ENCODE measurements around the gene PTTG1IP. TPM values are rescaled to one million over a fixed set of nuclear protein-coding genes. Genes with fewer than 3 reads are reported as not detected.

Gene PTTG1IP
- total and polyA plus RNA-seq, 2 donors (not counting 1 experiment from before 2014, with no cell fraction given) = 30.7 to 58.6 TPM

GRCh38 chr21:44900559-44901251 is 27.2 kb upstream of the PTTG1IP start:
- no peak overlapping the region for H3K9ac ChIP-seq (ENCODE audit: low read length)
- 97% methylated on average over 27 of the region's 28 CpGs for WGBS (ENCODE audit: insufficient coverage)
- H3K4me1 ChIP-seq (ENCODE audit: control insufficient read depth in 2 of 2, insufficient read depth in 2 of 2, low read length in 2 of 2) = peaks cover 0 to 10% of the 10 kb centered on the region in 2 donors
- H3K9me3 ChIP-seq (ENCODE audit: control extremely low read depth in 1 of 3, control insufficient read depth in 2 of 3, insufficient read depth in 1 of 3, low read length in 2 of 3) = peaks cover 0 to 3% (median 0%) of the 10 kb centered on the region in 3 donors
- ChIA-PET POLR2A (no interaction called here), CTCF (interaction anchor here (1.4 kb wide), 1 partner anchor 8 kb away, joined by 4 read pairs; no protein-coding TSS in a partner anchor)
- DNase-seq (no peak), ATAC-seq (ENCODE audit: low read depth) (no peak)
- peaks cover 15% of the 10 kb centered on the region for H3K79me2 ChIP-seq (ENCODE audit: control insufficient read depth, insufficient read depth, low read length)
- TF ChIP-seq EZH2 (IDR thresholded peaks at IDR 0.05; ENCODE audit: borderline replicate concordance, insufficient read depth, low read depth, low read length, poor library complexity, severe bottlenecking) (no peak), CTCF (IDR thresholded peaks at IDR 0.05) (no peak)
- H3K27ac ChIP-seq (ENCODE audit: low read length in 2 of 2) = no peak overlapping the region
- no peak overlapping the region for H3K4me3 Mint-ChIP-seq
- H3K27me3 ChIP-seq (replicated peaks in 1 of 4; ENCODE audit: control extremely low read depth in 1 of 4, control insufficient read depth in 3 of 4, insufficient read depth in 4 of 4, low read length in 3 of 4) = no peaks in the 10 kb centered on the region
- H3K9me3 Mint-ChIP-seq (ENCODE audit: insufficient read depth) = no peaks in the 10 kb centered on the region
- H3K4me3 ChIP-seq (ENCODE audit: control extremely low read depth in 1 of 5, extremely low read depth in 1 of 5, insufficient read depth in 1 of 5, low read depth in 2 of 5, low read length in 4 of 5) = no peak overlapping the region
- H4K20me1 ChIP-seq (ENCODE audit: control insufficient read depth, insufficient read depth, low read length, poor library complexity, severe bottlenecking) = peaks cover 68% of the 10 kb centered on the region
- no peak overlapping the region for H3K27ac Mint-ChIP-seq
- no peaks in the 10 kb centered on the region for H3K27me3 Mint-ChIP-seq
- H3K4me2 ChIP-seq (replicated peaks; ENCODE audit: low read depth, low read length, poor library complexity, severe bottlenecking) = no peak overlapping the region
- peaks cover 11 to 86% of the 10 kb centered on the region in 2 experiments for H3K36me3 ChIP-seq (replicated peaks in 1 of 2; ENCODE audit: control extremely low read depth in 1 of 2, control insufficient read depth in 1 of 2, extremely low read depth in 1 of 2, insufficient read depth in 2 of 2, low read length in 1 of 2)
- no peak overlapping the region for H2AFZ ChIP-seq (ENCODE audit: insufficient read depth, low read depth, low read length, poor library complexity, severe bottlenecking)
- intact Hi-C loops (cut with micrococcal nuclease) = no loop called here
- peaks cover 15% of the 10 kb centered on the region for H3K4me1 Mint-ChIP-seq

GRCh38 chr21:44899768-44900558 is 26.5 kb upstream of the PTTG1IP start:
- CTCF ChIA-PET = no interaction called here
- Histone ChIP-seq H2AFZ (ENCODE audit: insufficient read depth, low read depth, low read length, poor library complexity, severe bottlenecking) (no peak overlapping the region), H3K36me3 (replicated peaks in 1 of 2; ENCODE audit: control extremely low read depth in 1 of 2, control insufficient read depth in 1 of 2, extremely low read depth in 1 of 2, insufficient read depth in 2 of 2, low read length in 1 of 2) (peaks cover 11 to 81% of the 10 kb centered on the region in 2 experiments), H3K79me2 (ENCODE audit: control insufficient read depth, insufficient read depth, low read length) (peaks cover 9% of the 10 kb centered on the region), H4K20me1 (ENCODE audit: control insufficient read depth, insufficient read depth, low read length, poor library complexity, severe bottlenecking) (peaks cover 61% of the 10 kb centered on the region), H3K27ac (ENCODE audit: low read length in 2 of 2) (no peak overlapping the region), H3K27me3 (replicated peaks in 1 of 4; ENCODE audit: control extremely low read depth in 1 of 4, control insufficient read depth in 3 of 4, insufficient read depth in 4 of 4, low read length in 3 of 4) (no peaks in the 10 kb centered on the region), H3K4me2 (replicated peaks; ENCODE audit: low read depth, low read length, poor library complexity, severe bottlenecking) (no peak overlapping the region), H3K9ac (ENCODE audit: low read length) (no peak overlapping the region), H3K4me3 (ENCODE audit: control extremely low read depth in 1 of 5, extremely low read depth in 1 of 5, insufficient read depth in 1 of 5, low read depth in 2 of 5, low read length in 4 of 5) (no peak overlapping the region), H3K9me3 (ENCODE audit: control extremely low read depth in 1 of 3, control insufficient read depth in 2 of 3, insufficient read depth in 1 of 3, low read length in 2 of 3) (peaks cover 0 to 3% (median 0%) of the 10 kb centered on the region in 3 donors), H3K4me1 (ENCODE audit: control insufficient read depth in 2 of 2, insufficient read depth in 2 of 2, low read length in 2 of 2) (peaks cover 0 to 9% of the 10 kb centered on the region in 2 donors)
- H3K4me1 Mint-ChIP-seq = peaks cover 18% of the 10 kb centered on the region
- ATAC-seq (ENCODE audit: low read depth) (no peak), DNase-seq (no peak)
- H3K9me3 Mint-ChIP-seq (ENCODE audit: insufficient read depth) = no peaks in the 10 kb centered on the region
- no peak for TF ChIP-seq CTCF (IDR thresholded peaks at IDR 0.05)
- TF ChIP-seq EZH2 (IDR thresholded peaks at IDR 0.05; ENCODE audit: borderline replicate concordance, insufficient read depth, low read depth, low read length, poor library complexity, severe bottlenecking) = no peak
- no peak overlapping the region for H3K27ac Mint-ChIP-seq
- H3K4me3 Mint-ChIP-seq = no peak overlapping the region
- intact Hi-C loops (cut with micrococcal nuclease) = no loop called here
- no peaks in the 10 kb centered on the region for H3K27me3 Mint-ChIP-seq
- 96% methylated on average over 34 of the region's 37 CpGs for WGBS (ENCODE audit: insufficient coverage)
- POLR2A ChIA-PET = no interaction called here
